IMR-90 (cell line): Measurements from ENCODE around the gene LRRC3B. TPM values are rescaled to one million over a fixed set of nuclear protein-coding genes. Genes with fewer than 3 reads are reported as not detected.

Experiments
- ATAC-seq: fragments of 200-7000 bp; cut with Tn5 transposase; 2 replicates; pipeline ENCODE4 v1.9.1; 2020; ENCODE audit warnings: low read depth, mild to moderate bottlenecking, moderate library complexity
- BruUV-seq: library from RNA; stranded (reverse); fragments of 400-500 nt; replicated peaks from 2 replicates; lab custom pipeline; 2021; lab: Mats Ljungman, UMichigan
- CTCF ChIA-PET: fragments of 300-600 bp; formaldehyde crosslinking; extraction: SDS; loops from one replicate; lab custom pipeline; 2021; ENCODE audit warnings: antibody characterized with exemption; lab: Yijun Ruan, JAX
- POLR2A ChIA-PET: fragments of 300-600 bp; sonication (Branson Sonifier 250); formaldehyde crosslinking; loops from one replicate; lab custom pipeline; 2022; ENCODE audit warnings: antibody characterized with exemption; ENCODE audit not compliant: unreplicated experiment; lab: Charles Lee
- DNase-seq: peaks from one replicate; pipeline ENCODE4 v3.0.0; 2013
- H2AFZ ChIP-seq: replicated peaks from 2 replicates; pipeline ENCODE3; 2013; ENCODE audit warnings: low read length, mild to moderate bottlenecking; ENCODE audit not compliant: poor library complexity
- H2AK5ac ChIP-seq: 2 replicates; pipeline ENCODE4 v1.6.1; 2013; ENCODE audit warnings: low read depth, low read length, inconsistent platforms
- H2AK9ac ChIP-seq: replicated peaks from 2 replicates; pipeline ENCODE3; 2013; ENCODE audit warnings: mild to moderate bottlenecking, low read depth, low read length, moderate library complexity; ENCODE audit not compliant: poor library complexity
- H2BK120ac ChIP-seq: 2 replicates; pipeline ENCODE4 v1.6.1; 2013; ENCODE audit warnings: low read depth, low read length, inconsistent platforms
- H2BK15ac ChIP-seq: 3 replicates; pipeline ENCODE4 v1.6.1; 2013; ENCODE audit warnings: low read depth, low read length, inconsistent platforms
- H2BK20ac ChIP-seq: 2 replicates; pipeline ENCODE4 v1.6.1; 2013; ENCODE audit warnings: low read depth, mild to moderate bottlenecking, inconsistent platforms, low read length, moderate library complexity
- H2BK5ac ChIP-seq: 2 replicates; pipeline ENCODE4 v1.6.1; 2013; ENCODE audit warnings: mild to moderate bottlenecking, low read depth, low read length, inconsistent platforms; ENCODE audit not compliant: poor library complexity, severe bottlenecking
- H3K14ac ChIP-seq: replicated peaks from 2 replicates; pipeline ENCODE4 v1.6.1; 2013; ENCODE audit warnings: low read depth, low read length, inconsistent platforms
- H3K18ac ChIP-seq: 2 replicates; pipeline ENCODE4 v1.6.1; 2013; ENCODE audit warnings: low read depth, low read length, control low read depth
- H3K23ac ChIP-seq: 2 replicates; pipeline ENCODE4 v1.6.1; 2013; ENCODE audit warnings: low read depth, low read length, inconsistent platforms
- H3K27ac ChIP-seq: 2 replicates; pipeline ENCODE4 v1.5.1; 2013; ENCODE audit warnings: mild to moderate bottlenecking, control low read depth, low read length; ENCODE audit not compliant: insufficient read depth
- H3K27me3 ChIP-seq: 2 replicates; pipeline ENCODE4 v1.6.1; 2013; ENCODE audit warnings: low read length; ENCODE audit not compliant: control insufficient read depth, insufficient read depth
- H3K36me3 ChIP-seq: 2 replicates; pipeline ENCODE4 v1.6.1; 2013; ENCODE audit warnings: low read length, mixed read lengths; ENCODE audit not compliant: control insufficient read depth, insufficient read depth
- H3K4ac ChIP-seq: 2 replicates; pipeline ENCODE4 v1.6.1; 2013; ENCODE audit warnings: low read depth, low read length, inconsistent platforms
- H3K4me1 ChIP-seq: 2 replicates; pipeline ENCODE4 v1.6.1; 2013; ENCODE audit warnings: low read length, mixed read lengths; ENCODE audit not compliant: control insufficient read depth, insufficient read depth
- H3K4me2 ChIP-seq: 2 replicates; pipeline ENCODE4 v1.6.1; 2013; ENCODE audit warnings: low read depth, mild to moderate bottlenecking, control low read depth, low read length, moderate library complexity
- H3K4me3 ChIP-seq: 2 replicates; pipeline ENCODE4 v1.5.1; 2013; ENCODE audit warnings: low read depth, mild to moderate bottlenecking, control low read depth, low read length, moderate library complexity; ENCODE audit not compliant: insufficient read depth
- H3K56ac ChIP-seq: 2 replicates; pipeline ENCODE4 v1.6.1; 2013; ENCODE audit warnings: low read length, inconsistent platforms; ENCODE audit not compliant: insufficient read depth; ENCODE audit errors: extremely low read depth
- H3K79me1 ChIP-seq, 2 experiments: 2 replicates each; pipeline ENCODE4 v1.6.1; 2013; ENCODE audit warnings: low read length in 2 of 2, inconsistent platforms in 1 of 2, low read depth in 1 of 2
- H3K9ac ChIP-seq: 2 replicates; pipeline ENCODE4 v1.6.1; 2013; ENCODE audit warnings: low read depth, low read length, control low read depth
- H3K9me1 ChIP-seq: 2 replicates; pipeline ENCODE4 v1.6.1; 2013; ENCODE audit warnings: low read length, inconsistent platforms; ENCODE audit not compliant: insufficient read depth
- H3K9me3 ChIP-seq: 2 replicates; pipeline ENCODE4 v1.6.1; 2013; ENCODE audit warnings: low read length; ENCODE audit not compliant: control insufficient read depth, insufficient read depth
- H4K20me1 ChIP-seq: 2 replicates; pipeline ENCODE4 v1.6.1; 2013; ENCODE audit warnings: low read length, inconsistent platforms; ENCODE audit not compliant: insufficient read depth
- H4K5ac ChIP-seq: 2 replicates; pipeline ENCODE4 v1.6.1; 2013; ENCODE audit warnings: mild to moderate bottlenecking, low read depth, low read length, control low read depth
- H4K8ac ChIP-seq, 2 experiments: 2 replicates each; pipeline ENCODE4 v1.6.1; 2013; ENCODE audit warnings: low read depth in 2 of 2, low read length in 2 of 2, control low read depth in 1 of 2, inconsistent platforms in 1 of 2
- H4K91ac ChIP-seq: 2 replicates; pipeline ENCODE4 v1.6.1; 2013; ENCODE audit warnings: low read depth, low read length, inconsistent platforms; ENCODE audit not compliant: insufficient read depth
- CHD1 ChIP-seq: IDR thresholded peaks from 2 replicates; pipeline ENCODE4 v1.6.1; 2012; ENCODE audit warnings: low read depth, low read length, improper control_type of control experiment
- ELK1 ChIP-seq: fragments of 150-350 bp; IDR thresholded peaks from 2 replicates; pipeline ENCODE4 v1.6.1; 2016; ENCODE audit warnings: low read depth, mild to moderate bottlenecking, low read length, moderate library complexity, borderline replicate concordance
- MAZ ChIP-seq: IDR thresholded peaks from 2 replicates; pipeline ENCODE4 v1.6.1; 2012; ENCODE audit warnings: low read depth, mild to moderate bottlenecking, low read length, improper control_type of control experiment, moderate library complexity, borderline replicate concordance
- MXI1 ChIP-seq: IDR thresholded peaks from 2 replicates; pipeline ENCODE4 v1.6.1; 2012; ENCODE audit warnings: low read depth, mild to moderate bottlenecking, low read length, moderate library complexity, borderline replicate concordance
- NFE2L2 ChIP-seq: fragments of 150-350 bp; IDR thresholded peaks from 2 replicates; pipeline ENCODE4 v1.6.1; 2016; ENCODE audit warnings: low read depth, mild to moderate bottlenecking, low read length
- RAD21 ChIP-seq: IDR thresholded peaks from 2 replicates; pipeline ENCODE4 v1.6.1; 2012; ENCODE audit warnings: low read length, improper control_type of control experiment
- SMC3 ChIP-seq: fragments of 150-350 bp; IDR thresholded peaks from 2 replicates; pipeline ENCODE4 v1.6.1; 2016; ENCODE audit warnings: low read depth, mild to moderate bottlenecking, antibody characterized with exemption, low read length, moderate library complexity
- WGBS, 2 experiments: methylation state at CpG; one replicate each; pipeline versions ENCODE4 v1.1.5 to v1.1.7; 2013; ENCODE audit warnings: missing lambda C conversion rate in 2 of 2; ENCODE audit not compliant: insufficient read length in 1 of 2; ENCODE audit errors: extremely low coverage in 2 of 2; 5-methylcytosine and 5-hydroxymethylcytosine counted together
- dilution Hi-C: fragments of 300-500 bp; cut with HindIII; formaldehyde crosslinking; loops from one replicate; pipeline ENCODE4 v1.14.3; 2018; ENCODE audit warnings: low sequenced_read_pairs; ENCODE audit not compliant: unreplicated experiment
- in situ Hi-C: fragments of 300-500 bp; cut with MboI; formaldehyde crosslinking; loops from 3 replicates; pipeline ENCODE4 v1.14.3; 2019; ENCODE audit warnings: low sequenced_read_pairs, inconsistent platforms, mixed read lengths
- intact Hi-C: fragments of 100-400 bp; cut with micrococcal nuclease; formaldehyde crosslinking; loops from 2 replicates; pipeline ENCODE4 v1.10.0; 2022
- polyA plus RNA-seq, 3 experiments: library from polyadenylated mRNA; depleted of rRNA; stranded (reverse); fragments of >200 nt; gene quantifications; 2 replicates each; pipeline ENCODE4 v1.2.3, GENCODE V29; 2012; ENCODE audit warnings: low replicate concordance in 1 of 3
- total RNA-seq: library from RNA; depleted of rRNA; stranded (reverse); fragments of >200 nt; gene quantifications from 2 replicates; pipeline ENCODE4 v1.2.3, GENCODE V29; 2012
- TF ChIP-seq, protein P1 (sequence below): conservative IDR thresholded peaks from 2 replicates; pipeline ENCODE4 v1.5.1; 2012; ENCODE audit warnings: mild to moderate bottlenecking, low read depth, low read length, improper control_type of control experiment
- TF ChIP-seq, protein P2 (sequence below): fragments of 150-350 bp; IDR thresholded peaks from 2 replicates; pipeline ENCODE4 v1.6.1; 2017; ENCODE audit warnings: mild to moderate bottlenecking, antibody characterized with exemption, low read length, low read depth

Gene LRRC3B
- total and polyA plus RNA-seq, 2 of the 4 experiments (the other 2 are of a cell fraction): not detected

DNA sequence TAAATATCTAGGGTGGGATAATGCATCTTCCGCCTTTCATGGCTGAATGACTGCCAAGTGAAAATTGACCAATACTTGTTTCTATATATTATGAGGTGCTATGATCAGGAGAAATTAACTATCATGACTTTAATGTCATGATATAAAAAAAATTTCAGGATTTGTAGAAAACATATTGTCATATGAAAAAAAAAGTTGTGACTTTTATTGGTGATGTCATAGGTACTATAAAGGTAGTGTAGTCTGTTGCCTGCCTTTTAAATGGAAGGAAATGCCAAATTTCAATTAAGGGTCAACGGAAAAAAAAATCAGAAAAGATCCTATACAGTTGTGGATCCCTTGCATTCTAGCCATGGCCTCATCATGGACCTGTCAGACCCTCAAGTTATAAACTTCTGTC, 15.5 kb downstream of the LRRC3B start:
- H3K36me3 ChIP-seq: no peaks in the 10 kb centered on the region
- intact Hi-C loops: no loop called here
- no peak overlapping the region for H3K4me2 ChIP-seq
- BruUV-seq: no TSS peak
- H3K18ac ChIP-seq: no peak overlapping the region
- no peak overlapping the region for H3K56ac ChIP-seq
- H2BK15ac ChIP-seq: no peak overlapping the region
- no peak overlapping the region for H3K4me3 ChIP-seq
- TF ChIP-seq MXI1: no peak
- TF ChIP-seq CHD1: no peak
- TF ChIP-seq, protein P1, sequence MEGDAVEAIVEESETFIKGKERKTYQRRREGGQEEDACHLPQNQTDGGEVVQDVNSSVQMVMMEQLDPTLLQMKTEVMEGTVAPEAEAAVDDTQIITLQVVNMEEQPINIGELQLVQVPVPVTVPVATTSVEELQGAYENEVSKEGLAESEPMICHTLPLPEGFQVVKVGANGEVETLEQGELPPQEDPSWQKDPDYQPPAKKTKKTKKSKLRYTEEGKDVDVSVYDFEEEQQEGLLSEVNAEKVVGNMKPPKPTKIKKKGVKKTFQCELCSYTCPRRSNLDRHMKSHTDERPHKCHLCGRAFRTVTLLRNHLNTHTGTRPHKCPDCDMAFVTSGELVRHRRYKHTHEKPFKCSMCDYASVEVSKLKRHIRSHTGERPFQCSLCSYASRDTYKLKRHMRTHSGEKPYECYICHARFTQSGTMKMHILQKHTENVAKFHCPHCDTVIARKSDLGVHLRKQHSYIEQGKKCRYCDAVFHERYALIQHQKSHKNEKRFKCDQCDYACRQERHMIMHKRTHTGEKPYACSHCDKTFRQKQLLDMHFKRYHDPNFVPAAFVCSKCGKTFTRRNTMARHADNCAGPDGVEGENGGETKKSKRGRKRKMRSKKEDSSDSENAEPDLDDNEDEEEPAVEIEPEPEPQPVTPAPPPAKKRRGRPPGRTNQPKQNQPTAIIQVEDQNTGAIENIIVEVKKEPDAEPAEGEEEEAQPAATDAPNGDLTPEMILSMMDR: no peak
- TF ChIP-seq MAZ: no peak
- no peak for TF ChIP-seq SMC3
- no peak for TF ChIP-seq NFE2L2
- TF ChIP-seq ELK1: no peak
- TF ChIP-seq RAD21: no peak
- TF ChIP-seq, protein P2, sequence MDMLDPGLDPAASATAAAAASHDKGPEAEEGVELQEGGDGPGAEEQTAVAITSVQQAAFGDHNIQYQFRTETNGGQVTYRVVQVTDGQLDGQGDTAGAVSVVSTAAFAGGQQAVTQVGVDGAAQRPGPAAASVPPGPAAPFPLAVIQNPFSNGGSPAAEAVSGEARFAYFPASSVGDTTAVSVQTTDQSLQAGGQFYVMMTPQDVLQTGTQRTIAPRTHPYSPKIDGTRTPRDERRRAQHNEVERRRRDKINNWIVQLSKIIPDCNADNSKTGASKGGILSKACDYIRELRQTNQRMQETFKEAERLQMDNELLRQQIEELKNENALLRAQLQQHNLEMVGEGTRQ: no peak
- no peak overlapping the region for H3K23ac ChIP-seq
- H4K20me1 ChIP-seq: no peaks in the 10 kb centered on the region
- H2AFZ ChIP-seq: no peak overlapping the region
- H2AK5ac ChIP-seq: no peak overlapping the region
- H4K8ac ChIP-seq: no peak overlapping the region
- DNase-seq: no peak
- no peak overlapping the region for H4K91ac ChIP-seq
- H3K4ac ChIP-seq: no peak overlapping the region
- POLR2A ChIA-PET: no interaction called here
- in situ Hi-C loops: no loop called here
- H3K9me1 ChIP-seq: no peaks in the 10 kb centered on the region
- no peak overlapping the region for H2AK9ac ChIP-seq
- H3K79me1 ChIP-seq: no peaks in the 10 kb centered on the region
- H3K4me1 ChIP-seq: no peaks in the 10 kb centered on the region
- peaks cover 11% of the 10 kb centered on the region; the same call in 1 of the 2 replicates for H3K9me3 ChIP-seq
- no peak for ATAC-seq
- dilution Hi-C loops: no loop called here
- CTCF ChIA-PET: no interaction called here
- WGBS, 2 experiments: no CpG with 5 or more reads among the region's 2 CpGs
- no peak overlapping the region for H3K27ac ChIP-seq
- no peak overlapping the region for H3K9ac ChIP-seq
- no peak overlapping the region for H4K5ac ChIP-seq
- H3K27me3 ChIP-seq: no peaks in the 10 kb centered on the region
- no peak overlapping the region for H3K14ac ChIP-seq
- no peak overlapping the region for H2BK20ac ChIP-seq
- H2BK5ac ChIP-seq: no peak overlapping the region
- H2BK120ac ChIP-seq: no peak overlapping the region
